WTC11 (cell line): ENCODE measurements around the gene LARP1B. TPM values are rescaled to one million over a fixed set of nuclear protein-coding genes. Genes with fewer than 3 reads are reported as not detected.

ENCODE experiments used
- ATAC-seq: fragments of 200-7000 bp; cut with Tn5 transposase; 2 replicates; pipeline ENCODE4 v1.10.0; 2021; ENCODE audit warnings: mild to moderate bottlenecking, moderate library complexity
- CTCF ChIA-PET: fragments of 300-600 bp; sonication (Branson Sonifier 250); formaldehyde crosslinking; loops from one replicate; lab custom pipeline; 2021; ENCODE audit warnings: antibody characterized with exemption; lab: Charles Lee
- POLR2A ChIA-PET: fragments of 350-600 bp; sonication (Branson Sonifier 250); formaldehyde crosslinking; loops from one replicate; lab custom pipeline; 2021; ENCODE audit warnings: antibody characterized with exemption; lab: Charles Lee
- DNase-seq: peaks from one replicate; pipeline ENCODE4 v3.0.0; 2021; ENCODE audit warnings: low spot score
- H3K27ac Mint-ChIP-seq: 2 replicates; pipeline ENCODE4 v1.8.0; 2021; ENCODE audit warnings: mixed read lengths
- H3K27me3 Mint-ChIP-seq: 2 replicates; pipeline ENCODE4 v1.8.0; 2021; ENCODE audit warnings: low read depth, mild to moderate bottlenecking, moderate library complexity, mixed read lengths
- H3K36me3 Mint-ChIP-seq: 2 replicates; pipeline ENCODE4 v1.8.0; 2021; ENCODE audit warnings: mixed read lengths
- H3K4me1 Mint-ChIP-seq: 2 replicates; pipeline ENCODE4 v1.8.0; 2022; ENCODE audit warnings: mixed read lengths
- H3K4me3 Mint-ChIP-seq: 2 replicates; pipeline ENCODE4 v1.8.0; 2021; ENCODE audit warnings: mild to moderate bottlenecking, moderate library complexity, mixed read lengths
- H3K9me3 Mint-ChIP-seq: 2 replicates; pipeline ENCODE4 v1.8.0; 2021; ENCODE audit warnings: mixed read lengths
- E2F1 ChIP-seq: sonication (generic); formaldehyde crosslinking; IDR thresholded peaks from 2 replicates; pipeline ENCODE4 v1.8.0; 2022; ENCODE audit warnings: mild to moderate bottlenecking, missing genetic modification reagents
- ERG ChIP-seq: fragments of 250-450 bp; sonication (Bioruptor Pico); IDR thresholded peaks from 2 replicates; pipeline ENCODE4 v1.8.0; 2021; ENCODE audit warnings: mild to moderate bottlenecking
- FOXJ3 ChIP-seq: sonication (generic); formaldehyde crosslinking; IDR thresholded peaks from 2 replicates; pipeline ENCODE4 v1.9.0; 2021; ENCODE audit warnings: missing genetic modification reagents, mild to moderate bottlenecking, borderline replicate concordance
- FOXP1 ChIP-seq: sonication (generic); formaldehyde crosslinking; IDR thresholded peaks from 2 replicates; pipeline ENCODE4 v1.8.0; 2022; ENCODE audit warnings: missing genetic modification reagents, mild to moderate bottlenecking, moderate library complexity, borderline replicate concordance
- GTF2I ChIP-seq: fragments of 250-450 bp; sonication (Bioruptor Pico); conservative IDR thresholded peaks from 2 replicates; pipeline ENCODE4 v1.4.0; 2021; ENCODE audit warnings: mild to moderate bottlenecking
- HMGXB4 ChIP-seq: sonication (generic); formaldehyde crosslinking; IDR thresholded peaks from 2 replicates; pipeline ENCODE4 v1.8.1; 2023; ENCODE audit warnings: mild to moderate bottlenecking, moderate library complexity, missing genetic modification reagents
- JUN ChIP-seq: sonication (generic); formaldehyde crosslinking; IDR thresholded peaks from 2 replicates; pipeline ENCODE4 v1.8.0; 2023; ENCODE audit warnings: mild to moderate bottlenecking, missing genetic modification reagents
- NR3C1 ChIP-seq: sonication (generic); formaldehyde crosslinking; conservative IDR thresholded peaks from 2 replicates; pipeline ENCODE4 v1.8.1; 2023; ENCODE audit warnings: low read depth, mild to moderate bottlenecking, missing genetic modification reagents
- PRDM15 ChIP-seq: sonication (generic); formaldehyde crosslinking; IDR thresholded peaks from 2 replicates; pipeline ENCODE4 v1.8.0; 2022; ENCODE audit warnings: missing genetic modification reagents
- PREB ChIP-seq: sonication (generic); formaldehyde crosslinking; IDR thresholded peaks from 2 replicates; pipeline ENCODE4 v1.8.1; 2022; ENCODE audit warnings: mild to moderate bottlenecking, missing genetic modification reagents, moderate library complexity, borderline replicate concordance
- PRRX2 ChIP-seq: fragments of 250-450 bp; sonication (Bioruptor Pico); IDR thresholded peaks from 2 replicates; pipeline ENCODE4 v1.8.0; 2021; ENCODE audit warnings: mild to moderate bottlenecking
- RELA ChIP-seq: sonication (generic); formaldehyde crosslinking; IDR thresholded peaks from 2 replicates; pipeline ENCODE4 v1.8.1; 2022; ENCODE audit warnings: missing genetic modification reagents, mild to moderate bottlenecking, borderline replicate concordance
- RORB ChIP-seq: fragments of 250-450 bp; sonication (Bioruptor Pico); IDR thresholded peaks from 2 replicates; pipeline ENCODE4 v1.9.0; 2021; ENCODE audit warnings: mild to moderate bottlenecking
- SOX15 ChIP-seq: fragments of 250-450 bp; sonication (Bioruptor Pico); IDR thresholded peaks from 2 replicates; pipeline ENCODE4 v1.9.0; 2021; ENCODE audit warnings: mild to moderate bottlenecking
- STAT6 ChIP-seq: sonication (generic); formaldehyde crosslinking; conservative IDR thresholded peaks from 2 replicates; pipeline ENCODE4 v1.8.1; 2023; ENCODE audit warnings: mild to moderate bottlenecking, low read depth, missing genetic modification reagents, moderate library complexity
- USF2 ChIP-seq: sonication (generic); formaldehyde crosslinking; IDR thresholded peaks from 2 replicates; pipeline ENCODE4 v1.8.1; 2023; ENCODE audit warnings: mild to moderate bottlenecking, missing genetic modification reagents, moderate library complexity
- ZNF263 ChIP-seq: sonication (generic); formaldehyde crosslinking; IDR thresholded peaks from 2 replicates; pipeline ENCODE4 v1.8.1; 2022; ENCODE audit warnings: low read depth, mild to moderate bottlenecking, moderate library complexity, missing genetic modification reagents
- ZNF317 ChIP-seq: sonication (generic); formaldehyde crosslinking; IDR thresholded peaks from 2 replicates; pipeline ENCODE4 v1.8.1; 2023; ENCODE audit warnings: low read depth, mild to moderate bottlenecking, moderate library complexity, missing genetic modification reagents, borderline replicate concordance
- ZNF396 ChIP-seq: fragments of 250-450 bp; sonication (Bioruptor Pico); IDR thresholded peaks from 2 replicates; pipeline ENCODE4 v1.8.0; 2021; ENCODE audit warnings: mild to moderate bottlenecking, moderate library complexity, borderline replicate concordance
- total RNA-seq: library from RNA; stranded (reverse); gene quantifications from 3 replicates; pipeline ENCODE4 v1.2.3, GENCODE V29; 2021

LARP1B gene
- total RNA-seq, 1 experiment from 2014 or later: 35.6 TPM

- TF ChIP-seq PRDM15 (CRISPR knock-in tag) (no peak), RELA (CRISPR knock-in tag) (no peak), ZNF396 (CRISPR knock-in tag) (no peak), ZNF317 (no peak)
Measured at GRCh38 chr4:128249787-128250668, 188.9 kb downstream of the LARP1B start (continued).

GRCh38 chr4:128255906-128256305 is 194.8 kb downstream of the LARP1B start:
- CTCF ChIA-PET: interaction anchor here (0.9 kb wide), 1 partner anchor 85 kb away, joined by 4 read pairs; no protein-coding TSS in a partner anchor
- ATAC-seq: no peak
- Mint-ChIP-seq H3K4me3 (no peak overlapping the region), H3K36me3 (peaks cover 20% of the 10 kb centered on the region), H3K27ac (no peak overlapping the region), H3K4me1 (peaks cover 7% of the 10 kb centered on the region), H3K9me3 (peaks cover 54% of the 10 kb centered on the region), H3K27me3 (no peaks in the 10 kb centered on the region)
- TF ChIP-seq FOXJ3: no peak
- TF ChIP-seq STAT6 (CRISPR knock-in tag): no peak
- no peak for TF ChIP-seq ZNF263 (CRISPR knock-in tag)
- TF ChIP-seq ZNF396 (CRISPR knock-in tag): no peak
- no peak for TF ChIP-seq RORB (CRISPR knock-in tag)
- no peak for DNase-seq
- POLR2A ChIA-PET: no interaction called here

- Mint-ChIP-seq H3K27me3 (no peaks in the 10 kb centered on the region), H3K27ac (no peak overlapping the region), H3K4me3 (no peak overlapping the region), H3K4me1 (peaks cover 7% of the 10 kb centered on the region), H3K9me3 (peaks cover 54% of the 10 kb centered on the region), H3K36me3 (peaks cover 16% of the 10 kb centered on the region)
- CTCF ChIA-PET: interaction anchor here (0.9 kb wide), 1 partner anchor 85 kb away, joined by 4 read pairs; no protein-coding TSS in a partner anchor
- DNase-seq (no peak), ATAC-seq (no peak)
- POLR2A ChIA-PET: no interaction called here
- no peak for TF ChIP-seq SOX15 (CRISPR knock-in tag)
- no peak for TF ChIP-seq FOXP1 (CRISPR knock-in tag)
- TF ChIP-seq ERG (CRISPR knock-in tag): no peak
- TF ChIP-seq E2F1 (CRISPR knock-in tag): no peak
- TF ChIP-seq NR3C1 (CRISPR knock-in tag): no peak
- no peak for TF ChIP-seq GTF2I
- TF ChIP-seq PRRX2 (CRISPR knock-in tag): no peak
- no peak for TF ChIP-seq HMGXB4
- TF ChIP-seq JUN (CRISPR knock-in tag): no peak
- TF ChIP-seq USF2: no peak
- TF ChIP-seq PREB (CRISPR knock-in tag): no peak
Measured at GRCh38 chr4:128256539-128256938, 195.4 kb downstream of the LARP1B start.
